ENCODE data around the gene NELFB.

- TF ChIP-seq CTCF (IDR thresholded peaks at IDR 0.05 in 8 of 11, conservative IDR thresholded peaks at IDR 0.05 in 3 of 11), result no peak
- TF ChIP-seq POLR2A (IDR thresholded peaks at IDR 0.05), result no peak
Observed at GRCh38 chr9:137213160-137214060, 41.7 kb upstream of the NELFB start.

Measured in spleen (tissue), 7 donors.